Smooth muscle cell (in vitro differentiated cells): Measurements from ENCODE around the gene SLC27A1. TPM values are rescaled to one million over a fixed set of nuclear protein-coding genes. Genes with fewer than 3 reads are reported as not detected.

Experiments
- DNase-seq: peaks from one replicate; lab custom pipeline; 2025; ENCODE audit not compliant: unreplicated experiment; lab: John Stamatoyannopoulos, UW
- H2AFZ ChIP-seq: fragments of 200-600 bp; sonication (generic); 2 replicates; pipeline ENCODE4 v1.6.0; 2016; ENCODE audit warnings: antibody characterized with exemption, low read depth, mild to moderate bottlenecking
- H3F3A ChIP-seq: fragments of 200-600 bp; sonication (generic); 2 replicates; pipeline ENCODE4 v1.6.0; 2017; ENCODE audit warnings: antibody characterized with exemption, low read depth
- H3K27ac ChIP-seq: fragments of 200-600 bp; sonication (generic); 2 replicates; pipeline ENCODE4 v1.5.1; 2016; ENCODE audit warnings: low read depth, mild to moderate bottlenecking
- H3K27me3 ChIP-seq: fragments of 200-600 bp; sonication (generic); 2 replicates; pipeline ENCODE4 v1.6.1; 2016; ENCODE audit warnings: low read depth, mild to moderate bottlenecking
- H3K36me3 ChIP-seq: fragments of 200-600 bp; sonication (generic); 2 replicates; pipeline ENCODE4 v1.5.1; 2016; ENCODE audit warnings: low read depth
- H3K4me1 ChIP-seq: fragments of 200-600 bp; sonication (generic); 2 replicates; pipeline ENCODE4 v1.5.1; 2016; ENCODE audit warnings: low read depth
- H3K4me2 ChIP-seq: fragments of 200-600 bp; sonication (generic); 2 replicates; pipeline ENCODE4 v1.6.0; 2016; ENCODE audit warnings: mild to moderate bottlenecking
- H3K4me3 ChIP-seq: fragments of 200-600 bp; sonication (generic); 2 replicates; pipeline ENCODE4 v1.5.1; 2016; ENCODE audit warnings: mild to moderate bottlenecking
- H3K79me2 ChIP-seq: fragments of 200-600 bp; sonication (generic); 2 replicates; pipeline ENCODE4 v1.6.0; 2016; ENCODE audit warnings: low read depth, mild to moderate bottlenecking
- H3K9ac ChIP-seq: fragments of 200-600 bp; sonication (generic); 2 replicates; pipeline ENCODE4 v1.6.0; 2016; ENCODE audit warnings: low read depth
- H3K9me3 ChIP-seq: fragments of 200-600 bp; sonication (generic); replicated peaks from 2 replicates; pipeline ENCODE4 v1.5.1; 2016; ENCODE audit warnings: low read depth
- H4K20me1 ChIP-seq: fragments of 200-600 bp; sonication (generic); 2 replicates; pipeline ENCODE4 v1.6.0; 2016; ENCODE audit warnings: low read depth
- WGBS: methylation state at CpG from one replicate; pipeline ENCODE4 v1.1.7; 2016; ENCODE audit warnings: low lambda C conversion rate; 5-methylcytosine and 5-hydroxymethylcytosine counted together
- polyA plus RNA-seq: library from polyadenylated mRNA; unstranded; fragments of >200 nt; fragmentation: Nextera tagmentation; extraction: Ambion mirVana; gene quantifications from 2 replicates; pipeline ENCODE4 v1.2.1, GENCODE V29; 2016
- total RNA-seq: library from RNA; depleted of rRNA; stranded (reverse); fragments of >200 nt; gene quantifications from 2 replicates; pipeline ENCODE4 v1.2.3, GENCODE V29; 2014
- TF ChIP-seq, protein P1 (sequence below): fragments of 200-600 bp; sonication (generic); IDR thresholded peaks from 2 replicates; pipeline ENCODE4 v1.5.1; 2017; ENCODE audit warnings: borderline replicate concordance, mild to moderate bottlenecking, antibody characterized with exemption; ENCODE audit not compliant: insufficient read depth, poor library complexity, severe bottlenecking

The SLC27A1 gene
- total and polyA plus RNA-seq, 2 experiments from 2014 or later, result 9.7 to 11.5 TPM

DNA sequence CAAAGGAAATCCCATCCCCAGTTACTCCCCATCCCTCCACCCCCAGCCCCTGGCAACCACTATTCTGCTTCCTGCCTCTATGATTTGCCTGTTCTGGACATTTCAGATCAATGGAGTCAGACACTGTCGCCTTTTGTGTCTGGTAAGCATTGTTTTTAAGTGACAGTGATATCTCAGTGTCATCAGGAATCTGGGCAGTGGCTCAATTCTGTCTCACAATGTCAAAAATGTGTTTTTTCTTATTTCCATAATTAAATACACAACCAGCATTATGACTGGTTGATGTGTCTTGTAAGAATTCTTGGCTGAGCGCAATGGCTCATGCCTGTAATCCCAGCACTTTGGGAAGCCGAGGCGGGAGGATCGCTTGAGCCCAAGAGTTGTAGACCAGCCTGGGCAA lies 21.0 kb downstream of the SLC27A1 start:
- no peaks in the 10 kb centered on the region for H3K9me3 ChIP-seq
- no peaks in the 10 kb centered on the region for H3K27me3 ChIP-seq
- TF ChIP-seq, protein P1, sequence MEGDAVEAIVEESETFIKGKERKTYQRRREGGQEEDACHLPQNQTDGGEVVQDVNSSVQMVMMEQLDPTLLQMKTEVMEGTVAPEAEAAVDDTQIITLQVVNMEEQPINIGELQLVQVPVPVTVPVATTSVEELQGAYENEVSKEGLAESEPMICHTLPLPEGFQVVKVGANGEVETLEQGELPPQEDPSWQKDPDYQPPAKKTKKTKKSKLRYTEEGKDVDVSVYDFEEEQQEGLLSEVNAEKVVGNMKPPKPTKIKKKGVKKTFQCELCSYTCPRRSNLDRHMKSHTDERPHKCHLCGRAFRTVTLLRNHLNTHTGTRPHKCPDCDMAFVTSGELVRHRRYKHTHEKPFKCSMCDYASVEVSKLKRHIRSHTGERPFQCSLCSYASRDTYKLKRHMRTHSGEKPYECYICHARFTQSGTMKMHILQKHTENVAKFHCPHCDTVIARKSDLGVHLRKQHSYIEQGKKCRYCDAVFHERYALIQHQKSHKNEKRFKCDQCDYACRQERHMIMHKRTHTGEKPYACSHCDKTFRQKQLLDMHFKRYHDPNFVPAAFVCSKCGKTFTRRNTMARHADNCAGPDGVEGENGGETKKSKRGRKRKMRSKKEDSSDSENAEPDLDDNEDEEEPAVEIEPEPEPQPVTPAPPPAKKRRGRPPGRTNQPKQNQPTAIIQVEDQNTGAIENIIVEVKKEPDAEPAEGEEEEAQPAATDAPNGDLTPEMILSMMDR, result no peak
- H3K4me2 ChIP-seq, result no peak overlapping the region
- no peak overlapping the region for H2AFZ ChIP-seq
- no peak overlapping the region for H3K4me3 ChIP-seq
- peaks cover 36% of the 10 kb centered on the region for H4K20me1 ChIP-seq
- H3K9ac ChIP-seq, result no peak overlapping the region
- WGBS, result 90% methylated on average over 5 of the region's 5 CpGs
- H3K36me3 ChIP-seq, result no peaks in the 10 kb centered on the region
- H3F3A ChIP-seq, result no peaks in the 10 kb centered on the region
- no peak overlapping the region for H3K27ac ChIP-seq
- DNase-seq, result no peak
- no peaks in the 10 kb centered on the region for H3K79me2 ChIP-seq
- H3K4me1 ChIP-seq, result no peaks in the 10 kb centered on the region

GRCh38 chr19:17495639-17496296 lies 25.4 kb downstream of the SLC27A1 start:
- Histone ChIP-seq H3K36me3 (no peaks in the 10 kb centered on the region), H3K27ac (no peak overlapping the region), H3K4me1 (no peaks in the 10 kb centered on the region), H3K27me3 (no peaks in the 10 kb centered on the region), H4K20me1 (peaks cover 26% of the 10 kb centered on the region), H2AFZ (no peak overlapping the region), H3K79me2 (no peaks in the 10 kb centered on the region), H3F3A (peaks cover 5% of the 10 kb centered on the region), H3K9me3 (no peaks in the 10 kb centered on the region), H3K4me3 (no peak overlapping the region), H3K9ac (no peak overlapping the region), H3K4me2 (no peak overlapping the region)
- DNase-seq, result no peak
- WGBS, result 65% methylated on average over 9 of the region's 9 CpGs
- TF ChIP-seq, protein P1, result no peak

DNA sequence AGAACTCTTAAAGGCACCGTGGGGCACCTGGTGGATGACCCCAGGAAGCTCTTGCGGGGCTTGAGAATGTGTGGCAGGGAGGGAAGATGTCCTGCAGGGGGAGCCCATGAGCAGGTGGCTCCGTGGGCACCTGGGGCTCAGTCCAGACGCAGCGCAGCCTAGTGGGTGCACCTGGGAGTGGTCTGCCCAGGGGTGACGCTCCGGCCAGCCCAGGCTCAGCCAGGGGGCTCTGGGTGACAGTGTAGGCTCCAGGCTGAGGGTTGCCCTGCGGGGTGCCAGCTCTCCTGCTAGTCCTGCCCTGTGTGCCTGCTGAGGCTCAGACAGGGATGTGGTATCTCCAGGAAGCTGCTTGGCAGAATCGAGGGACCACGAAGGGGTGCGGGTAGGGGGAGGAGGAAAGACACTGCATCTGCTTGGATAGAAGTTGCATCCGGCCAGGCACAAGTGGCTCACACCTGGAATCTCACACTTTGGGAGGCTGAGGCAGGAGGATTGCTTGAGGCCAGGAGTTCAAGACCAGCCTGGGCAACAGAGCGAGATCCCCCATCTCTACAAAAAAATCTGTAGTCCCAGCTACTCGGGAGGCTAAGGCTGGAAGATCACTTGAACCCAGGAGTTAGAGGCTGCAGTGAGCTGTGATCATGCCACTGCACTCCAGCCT lies 26.1 kb downstream of the SLC27A1 start:
- no peak overlapping the region for H2AFZ ChIP-seq
- peaks cover 6% of the 10 kb centered on the region for H3K79me2 ChIP-seq
- H3K27me3 ChIP-seq, result no peaks in the 10 kb centered on the region
- no peak overlapping the region for H3K4me3 ChIP-seq
- H4K20me1 ChIP-seq, result peaks cover 26% of the 10 kb centered on the region
- DNase-seq, result no peak
- no peak overlapping the region for H3K9ac ChIP-seq
- no peaks in the 10 kb centered on the region for H3K9me3 ChIP-seq
- H3K36me3 ChIP-seq, result no peaks in the 10 kb centered on the region
- TF ChIP-seq, protein P1, result peak; percentile 63
- no peak overlapping the region for H3K27ac ChIP-seq
- H3F3A ChIP-seq, result peaks cover 5% of the 10 kb centered on the region
- 53% methylated on average over 14 of the region's 14 CpGs for WGBS
- H3K4me2 ChIP-seq, result no peak overlapping the region
- H3K4me1 ChIP-seq, result no peaks in the 10 kb centered on the region
